HG03103 (cell line): ENCODE data around the gene GGT7.
"Not testable (repeated sequence)": the region's sequence is repeated elsewhere in the genome, so short reads cannot be mapped to it uniquely, and the experiment has no call there.

ENCODE experiments used
- ATAC-seq: cut with Tn5 transposase; IDR thresholded peaks from one replicate; pipeline ENCODE4 v1.9.1; 2021; ENCODE audit warnings: low read depth; ENCODE audit not compliant: unreplicated experiment

GGT7 gene

GRCh38 chr20:34883809-34884208 lies 11.2 kb upstream of the GGT7 start:
- no peak for ATAC-seq

GRCh38 chr20:34883087-34883688 lies 10.5 kb upstream of the GGT7 start:
- ATAC-seq, result no peak

GRCh38 chr20:34881689-34882088 lies 9.0 kb upstream of the GGT7 start:
- ATAC-seq, result no peak

- ATAC-seq, result not testable (repeated sequence)
Measured at GRCh38 chr20:34880971-34881370, 8.3 kb upstream of the GGT7 start.

- no peak for ATAC-seq
Measured at GRCh38 chr20:34880215-34880850, 7.7 kb upstream of the GGT7 start.

GRCh38 chr20:34876406-34877282 lies 4.0 kb upstream of the GGT7 start, which contains the start of gene ACSS2:
ACSS2 (plus strand) TSS chr20:34876612; CDS start chr20:34876646, 34 bp downstream.
- peak; percentile 43 for ATAC-seq

- ATAC-seq, result peak; percentile 54
Measured at GRCh38 chr20:34875642-34876405, 3.2 kb upstream of the GGT7 start.

- no peak for ATAC-seq
Measured at GRCh38 chr20:34874094-34874654, 1.5 kb upstream of the GGT7 start.

- ATAC-seq, result no peak
Measured at GRCh38 chr20:34873583-34874093, 982 bp upstream of the GGT7 start.

- ATAC-seq, result no peak
Measured at GRCh38 chr20:34871966-34872621, 562 bp downstream of the GGT7 start.

- ATAC-seq, result no peak
Measured at GRCh38 chr20:34871320-34871926, 1.2 kb downstream of the GGT7 start.

GRCh38 chr20:34864216-34864615 lies 8.4 kb downstream of the GGT7 start:
- no peak for ATAC-seq

- ATAC-seq, result no peak
Measured at GRCh38 chr20:34863421-34863965, 9.2 kb downstream of the GGT7 start.

GRCh38 chr20:34862724-34863123 lies 9.9 kb downstream of the GGT7 start:
- ATAC-seq, result no peak

- ATAC-seq, result no peak
Measured at GRCh38 chr20:34861386-34862084, 11.1 kb downstream of the GGT7 start.

GRCh38 chr20:34859826-34860545 lies 12.7 kb downstream of the GGT7 start:
- no peak for ATAC-seq

GRCh38 chr20:34859367-34859766 lies 13.3 kb downstream of the GGT7 start:
- no peak for ATAC-seq

GRCh38 chr20:34852298-34852697 lies 20.4 kb downstream of the GGT7 start:
- ATAC-seq, result no peak
